ENCODE data around the gene CERS6. TPM values are rescaled to one million over a fixed set of nuclear protein-coding genes. Genes with fewer than 3 reads are reported as not detected.
A peak's percentile ranks its signal among the peaks of the same experiment; 100 is the strongest.

CERS6 gene
- total RNA-seq, 1 donor from 2014 or later = 21.8 TPM

- no peak for ATAC-seq
- H3K36me3 ChIP-seq = no peaks in the 10 kb centered on the region
- no peak for TF ChIP-seq CTCF (IDR thresholded peaks at IDR 0.05)
Measured at GRCh38 chr2:168692132-168692744, 236.2 kb downstream of the CERS6 start.

DNA sequence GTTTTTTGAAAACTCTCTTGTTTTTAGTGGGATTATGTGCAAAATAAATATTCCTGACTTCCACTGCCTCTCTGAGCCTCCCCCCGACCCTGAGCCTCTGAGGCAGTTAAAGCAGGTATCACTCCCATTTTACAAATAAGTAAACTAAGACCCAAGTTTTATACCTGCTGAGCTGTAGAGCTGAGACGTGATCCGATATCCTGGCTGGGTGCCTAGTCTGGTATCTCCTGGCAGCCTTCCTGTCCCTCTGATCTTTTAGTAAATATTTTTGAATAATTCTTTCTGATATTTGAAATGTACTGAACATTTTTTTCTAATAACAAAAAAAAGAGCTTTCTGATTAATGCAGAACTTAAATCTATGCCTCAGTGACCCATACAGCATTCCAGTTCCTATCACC is 238.1 kb downstream of the CERS6 start:
- Histone ChIP-seq H3K4me3 (no peak overlapping the region), H3K4me1 (no peaks in the 10 kb centered on the region), H3K9me3 (no peaks in the 10 kb centered on the region), H3K36me3 (no peaks in the 10 kb centered on the region), H3K27ac (no peak overlapping the region), H3K27me3 (ENCODE audit: low read depth) (no peaks in the 10 kb centered on the region)
- no peak for TF ChIP-seq CTCF (IDR thresholded peaks at IDR 0.05)
- DNase-seq (no peak), ATAC-seq (no peak)
- intact Hi-C loops (cut with DNase I) = no loop called here

More at GRCh38 chr2:168692132-168692744, 236.2 kb downstream of the CERS6 start:
- Histone ChIP-seq H3K27me3 (ENCODE audit: low read depth) (no peaks in the 10 kb centered on the region), H3K9me3 (no peaks in the 10 kb centered on the region), H3K4me1 (no peaks in the 10 kb centered on the region), H3K27ac (no peak overlapping the region), H3K4me3 (no peak overlapping the region)
- intact Hi-C loops (cut with DNase I) = no loop called here
- no peak for DNase-seq

- TF ChIP-seq CTCF (IDR thresholded peaks at IDR 0.05) = no peak
- H3K36me3 ChIP-seq = no peaks in the 10 kb centered on the region
- no peak overlapping the region for H3K27ac ChIP-seq
- H3K27me3 ChIP-seq (ENCODE audit: low read depth) = no peaks in the 10 kb centered on the region
- no peaks in the 10 kb centered on the region for H3K9me3 ChIP-seq
- no peak for DNase-seq
- H3K4me3 ChIP-seq = no peak overlapping the region
- H3K4me1 ChIP-seq = no peaks in the 10 kb centered on the region
- intact Hi-C loops (cut with DNase I) = no loop called here
- ATAC-seq = peak; percentile 54 to 76
Measured at GRCh38 chr2:168694866-168695265, 238.8 kb downstream of the CERS6 start.

- intact Hi-C loops (cut with DNase I) = no loop called here
- no peaks in the 10 kb centered on the region for H3K4me1 ChIP-seq
- H3K27me3 ChIP-seq (ENCODE audit: low read depth) = no peaks in the 10 kb centered on the region
- ATAC-seq (no peak), DNase-seq (no peak)
- H3K36me3 ChIP-seq = no peaks in the 10 kb centered on the region
- H3K27ac ChIP-seq = no peak overlapping the region
- no peaks in the 10 kb centered on the region for H3K9me3 ChIP-seq
- TF ChIP-seq CTCF (IDR thresholded peaks at IDR 0.05) = no peak
- H3K4me3 ChIP-seq = no peak overlapping the region
Measured at GRCh38 chr2:168697668-168698121, 241.6 kb downstream of the CERS6 start.

GRCh38 chr2:168698969-168699368 is 242.9 kb downstream of the CERS6 start:
- intact Hi-C loops (cut with DNase I) = no loop called here
- no peak for ATAC-seq
- no peak for DNase-seq

More at GRCh38 chr2:168698969-168699368, 242.9 kb downstream of the CERS6 start:
- no peak for TF ChIP-seq CTCF (IDR thresholded peaks at IDR 0.05)
- Histone ChIP-seq H3K9me3 (no peaks in the 10 kb centered on the region), H3K4me3 (no peak overlapping the region), H3K4me1 (no peaks in the 10 kb centered on the region), H3K36me3 (no peaks in the 10 kb centered on the region), H3K27ac (no peak overlapping the region), H3K27me3 (ENCODE audit: low read depth) (no peaks in the 10 kb centered on the region)
